Hepatocyte (in vitro differentiated cells): ENCODE measurements around the gene MACO1. TPM values are rescaled to one million over a fixed set of nuclear protein-coding genes. Genes with fewer than 3 reads are reported as not detected.

Experiments
- DNase-seq: peaks from one replicate; pipeline ENCODE4 v3.0.0-alpha.2; 2016; ENCODE audit warnings: low spot score
- H2AFZ ChIP-seq: fragments of 200-600 bp; sonication (generic); 2 replicates; pipeline ENCODE4 v1.6.0; 2016; ENCODE audit warnings: antibody characterized with exemption, mild to moderate bottlenecking
- H3K27ac ChIP-seq: fragments of 200-600 bp; sonication (generic); 2 replicates; pipeline ENCODE4 v1.5.1; 2016; ENCODE audit warnings: mild to moderate bottlenecking
- H3K27me3 ChIP-seq: fragments of 200-600 bp; sonication (generic); 2 replicates; pipeline ENCODE4 v1.6.1; 2016
- H3K36me3 ChIP-seq: fragments of 200-600 bp; sonication (generic); replicated peaks from 2 replicates; pipeline ENCODE4 v1.5.1; 2016; ENCODE audit warnings: low read depth; ENCODE audit not compliant: insufficient read depth
- H3K4me1 ChIP-seq: fragments of 200-600 bp; sonication (generic); 2 replicates; pipeline ENCODE4 v1.5.1; 2016; ENCODE audit warnings: mild to moderate bottlenecking, moderate library complexity; ENCODE audit not compliant: insufficient read depth
- H3K4me2 ChIP-seq: fragments of 200-600 bp; sonication (generic); 2 replicates; pipeline ENCODE4 v1.6.0; 2016
- H3K4me3 ChIP-seq: fragments of 200-600 bp; sonication (generic); 2 replicates; pipeline ENCODE4 v1.5.1; 2016; ENCODE audit warnings: mild to moderate bottlenecking
- H3K79me2 ChIP-seq: fragments of 200-600 bp; sonication (generic); 2 replicates; pipeline ENCODE4 v1.6.0; 2017; ENCODE audit warnings: mild to moderate bottlenecking
- H3K9me2 ChIP-seq: fragments of 200-600 bp; sonication (generic); replicated peaks from 2 replicates; pipeline ENCODE4 v1.6.0; 2017; ENCODE audit warnings: mild to moderate bottlenecking; ENCODE audit not compliant: insufficient read depth
- H3K9me3 ChIP-seq: fragments of 200-600 bp; sonication (generic); 2 replicates; pipeline ENCODE4 v1.5.1; 2016; ENCODE audit warnings: low read depth, mild to moderate bottlenecking
- H4K20me1 ChIP-seq: fragments of 200-600 bp; sonication (generic); 2 replicates; pipeline ENCODE4 v1.6.0; 2016; ENCODE audit warnings: mild to moderate bottlenecking; ENCODE audit not compliant: insufficient read depth, poor library complexity, severe bottlenecking
- CTCF ChIP-seq: fragments of 200-600 bp; sonication (generic); IDR thresholded peaks from 2 replicates; pipeline ENCODE4 v1.5.1; 2016; ENCODE audit warnings: antibody characterized with exemption, mild to moderate bottlenecking; ENCODE audit not compliant: poor library complexity
- EZH2 ChIP-seq: fragments of 200-600 bp; sonication (generic); IDR thresholded peaks from 2 replicates; pipeline ENCODE4 v1.6.1; 2016; ENCODE audit warnings: antibody characterized with exemption, mild to moderate bottlenecking, borderline replicate concordance
- EZH2phosphoT487 ChIP-seq: fragments of 200-600 bp; sonication (generic); IDR thresholded peaks from one replicate; pipeline ENCODE4 v1.6.1; 2018; ENCODE audit warnings: antibody characterized with exemption, mild to moderate bottlenecking, low read depth, moderate library complexity; ENCODE audit not compliant: unreplicated experiment, severe bottlenecking
- WGBS: methylation state at CpG from one replicate; pipeline ENCODE4 v1.1.6; 2016; ENCODE audit warnings: low lambda C conversion rate; ENCODE audit errors: missing lambda C conversion rate; 5-methylcytosine and 5-hydroxymethylcytosine counted together
- polyA plus RNA-seq: library from polyadenylated mRNA; unstranded; fragments of >200 nt; fragmentation: Nextera tagmentation; extraction: Ambion mirVana; gene quantifications from 2 replicates; pipeline ENCODE4 v1.2.1, GENCODE V29; 2016
- total RNA-seq: library from RNA; depleted of rRNA; stranded (reverse); fragments of >200 nt; gene quantifications from 2 replicates; pipeline ENCODE4 v1.2.3, GENCODE V29; 2014

MACO1 gene
- total and polyA plus RNA-seq, 2 experiments from 2014 or later, result 14.1 to 27.0 TPM

GRCh38 chr1:25533775-25534409 is 103.2 kb downstream of the MACO1 start:
- H3K27ac ChIP-seq, result no peak overlapping the region
- H3K4me2 ChIP-seq, result no peak overlapping the region
- no peaks in the 10 kb centered on the region for H3K36me3 ChIP-seq
- H3K9me3 ChIP-seq, result no peaks in the 10 kb centered on the region
- H3K79me2 ChIP-seq, result no peaks in the 10 kb centered on the region
- H4K20me1 ChIP-seq, result no peaks in the 10 kb centered on the region
- no peak overlapping the region for H2AFZ ChIP-seq
- TF ChIP-seq EZH2 (no peak), EZH2phosphoT487 (no peak), CTCF (no peak)
- H3K4me1 ChIP-seq, result no peaks in the 10 kb centered on the region
- WGBS, result 93% methylated on average over 9 of the region's 9 CpGs
- H3K9me2 ChIP-seq, result no peaks in the 10 kb centered on the region
- no peak overlapping the region for H3K4me3 ChIP-seq
- no peaks in the 10 kb centered on the region for H3K27me3 ChIP-seq
- DNase-seq, result no peak

GRCh38 chr1:25534410-25534788 is 103.7 kb downstream of the MACO1 start:
- Histone ChIP-seq H4K20me1 (no peaks in the 10 kb centered on the region), H3K27me3 (no peaks in the 10 kb centered on the region), H3K36me3 (no peaks in the 10 kb centered on the region), H3K27ac (no peak overlapping the region), H3K4me2 (no peak overlapping the region), H3K4me1 (no peaks in the 10 kb centered on the region), H3K79me2 (no peaks in the 10 kb centered on the region), H3K4me3 (no peak overlapping the region), H3K9me2 (no peaks in the 10 kb centered on the region), H3K9me3 (no peaks in the 10 kb centered on the region), H2AFZ (no peak overlapping the region)
- 98% methylated on average over 4 of the region's 4 CpGs for WGBS
- TF ChIP-seq EZH2phosphoT487 (no peak), EZH2 (no peak)
- DNase-seq, result no peak

DNA sequence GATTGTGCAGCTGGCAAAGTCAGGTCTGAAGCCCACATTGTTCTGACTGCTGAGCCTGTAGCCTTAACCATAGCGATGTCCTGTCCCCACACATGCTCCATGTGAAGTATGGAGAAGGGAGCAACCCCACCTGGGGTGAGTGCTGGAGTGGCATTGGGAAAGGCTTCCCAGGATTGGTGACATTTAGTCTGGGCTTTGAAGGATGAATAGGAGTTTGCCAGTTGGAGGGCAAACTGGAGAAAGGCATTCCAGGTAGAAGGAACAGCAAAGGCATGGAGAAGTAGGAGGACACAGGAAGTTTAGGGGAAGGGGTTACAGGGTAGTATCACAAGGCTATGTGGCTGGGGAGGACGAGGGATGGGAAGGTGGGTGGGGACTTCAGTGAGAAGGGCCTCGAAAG is 105.4 kb downstream of the MACO1 start:
- H3K9me3 ChIP-seq, result no peaks in the 10 kb centered on the region
- 78% methylated on average over 3 of the region's 3 CpGs for WGBS

More for the DNA sequence above, 105.4 kb downstream of the MACO1 start:
- no peaks in the 10 kb centered on the region for H3K9me2 ChIP-seq
- TF ChIP-seq EZH2phosphoT487 (no peak), EZH2 (no peak), CTCF (no peak)
- DNase-seq, result no peak
- H2AFZ ChIP-seq, result no peak overlapping the region
- no peaks in the 10 kb centered on the region for H3K79me2 ChIP-seq
- no peaks in the 10 kb centered on the region for H3K4me1 ChIP-seq
- H3K4me3 ChIP-seq, result no peak overlapping the region
- no peaks in the 10 kb centered on the region for H3K27me3 ChIP-seq
- H3K27ac ChIP-seq, result no peak overlapping the region
- H3K4me2 ChIP-seq, result no peak overlapping the region
- no peaks in the 10 kb centered on the region for H4K20me1 ChIP-seq
- no peaks in the 10 kb centered on the region for H3K36me3 ChIP-seq
